OCI-M1 (cell line): Measurements from ENCODE around the gene TRPC1.
"Not testable (repeated sequence)": the region's sequence is repeated elsewhere in the genome, so short reads cannot be mapped to it uniquely, and the experiment has no call there.

Source experiments
- DNase-seq: peaks from one replicate; lab custom pipeline; 2025; lab: John Stamatoyannopoulos, UW

Gene TRPC1

DNA sequence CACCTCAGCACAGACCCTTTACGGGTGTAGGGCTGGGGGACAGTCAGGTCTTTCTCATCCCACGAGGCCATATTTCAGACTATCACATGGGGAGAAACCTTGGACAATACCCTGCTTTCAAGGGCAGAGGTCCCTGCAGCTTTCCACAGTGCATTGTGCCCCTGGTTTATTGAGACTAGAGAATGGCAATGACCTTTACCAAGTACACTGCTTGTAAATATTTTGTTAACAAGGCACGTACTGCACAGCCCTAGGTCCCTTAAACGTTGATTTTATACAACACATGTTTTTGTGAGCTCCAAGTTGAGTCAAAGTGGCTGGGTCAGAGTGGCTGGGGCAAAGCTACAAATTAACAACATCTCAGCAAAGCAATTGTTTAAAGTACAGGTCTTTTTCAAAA, 28.8 kb downstream of the TRPC1 start:
- DNase-seq, result not testable (repeated sequence)

- DNase-seq, result no peak
Measured at GRCh38 chr3:142754494-142754893, 30.7 kb downstream of the TRPC1 start.

- no peak for DNase-seq
Measured at GRCh38 chr3:142768338-142768737, 44.5 kb downstream of the TRPC1 start.

GRCh38 chr3:142777927-142778326, 54.1 kb downstream of the TRPC1 start:
- DNase-seq, result no peak

- peak; percentile 30 for DNase-seq
Measured at GRCh38 chr3:142778541-142778940, 54.7 kb downstream of the TRPC1 start.

GRCh38 chr3:142779591-142779990, 55.8 kb downstream of the TRPC1 start:
- DNase-seq, result no peak

DNA sequence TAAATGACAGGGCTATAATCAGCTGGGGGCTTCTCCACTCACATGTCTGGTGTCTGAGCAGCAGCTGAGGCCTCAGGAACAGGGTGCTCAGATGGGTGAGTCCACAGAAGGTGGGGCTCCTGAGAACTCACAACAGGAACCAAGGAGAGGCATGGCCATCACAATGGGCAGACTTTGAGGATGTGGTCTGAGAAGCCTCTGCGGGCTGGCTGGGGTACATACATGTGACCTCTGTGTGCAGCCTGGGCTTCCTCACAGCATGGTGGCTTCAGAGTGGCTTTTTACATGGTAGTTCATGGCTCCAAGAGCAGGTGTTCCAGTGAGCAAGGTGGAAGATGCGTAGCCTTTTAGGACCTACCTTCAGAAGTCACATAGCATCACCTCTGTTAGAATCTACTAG, 58.8 kb downstream of the TRPC1 start:
- no peak for DNase-seq

GRCh38 chr3:142784228-142784627, 60.4 kb downstream of the TRPC1 start:
- no peak for DNase-seq

DNA sequence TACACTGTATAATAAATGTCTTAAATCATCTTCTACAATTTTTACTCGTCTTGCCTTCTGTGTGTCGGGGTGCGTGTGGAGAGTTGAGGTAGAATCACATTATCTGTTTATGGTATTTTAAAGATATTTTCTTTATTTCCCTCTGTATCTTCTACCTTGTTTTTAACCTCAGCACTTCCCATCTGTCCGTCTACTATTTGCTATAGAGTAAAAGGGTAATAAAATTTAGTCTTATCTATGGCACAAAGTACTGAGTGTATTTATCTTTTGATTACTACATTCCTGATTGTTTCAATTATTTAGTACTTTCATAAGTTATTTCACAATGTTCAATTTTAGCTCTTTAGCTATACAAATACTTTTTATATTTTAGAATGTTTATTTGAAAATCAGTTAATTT, 62.2 kb downstream of the TRPC1 start:
- DNase-seq, result no peak

DNA sequence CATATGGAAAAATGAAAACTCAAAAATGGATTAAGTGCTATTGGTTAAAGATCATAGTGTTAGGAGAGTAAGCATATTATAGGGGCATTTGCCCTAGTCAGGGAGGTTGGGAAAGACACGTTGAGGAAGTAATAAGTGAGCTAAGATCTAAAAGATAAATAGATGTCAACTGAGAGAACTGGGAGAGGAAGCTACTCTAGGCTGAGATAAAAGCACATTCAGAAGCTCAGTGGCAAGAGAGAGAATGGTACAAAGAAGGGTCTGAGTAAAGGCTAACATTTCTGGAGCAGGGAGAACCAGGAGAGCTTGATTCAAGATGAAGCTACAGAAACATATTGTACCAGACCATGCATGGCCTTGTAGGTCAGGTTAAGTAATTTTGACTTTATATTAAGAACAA, 63.9 kb downstream of the TRPC1 start:
- peak; percentile 60 for DNase-seq

- no peak for DNase-seq
Measured at GRCh38 chr3:142794508-142794907, 70.7 kb downstream of the TRPC1 start.

- no peak for DNase-seq
Measured at GRCh38 chr3:142795332-142795731, 71.5 kb downstream of the TRPC1 start.

DNA sequence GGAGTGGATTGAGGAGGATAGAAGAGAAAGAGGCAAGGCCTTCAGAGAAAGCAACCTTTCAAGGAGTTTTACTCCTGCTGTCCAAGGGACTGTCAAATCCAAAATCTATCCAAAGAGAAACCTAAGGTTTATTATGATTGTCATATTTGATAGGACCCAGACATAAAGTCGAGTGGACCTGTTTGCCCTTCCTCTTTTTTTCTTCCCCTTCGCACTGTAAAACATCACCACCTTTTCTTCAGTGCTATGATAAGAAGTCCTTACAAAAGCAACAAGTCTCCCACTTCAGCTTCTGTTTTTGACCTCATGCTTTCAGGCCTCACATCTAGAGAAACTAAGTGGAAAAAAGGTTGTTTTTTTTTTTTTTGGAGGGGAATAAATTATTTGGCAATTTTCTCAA, 73.0 kb downstream of the TRPC1 start:
- peak; percentile 40 for DNase-seq

GRCh38 chr3:142801746-142802145, 77.9 kb downstream of the TRPC1 start:
- no peak for DNase-seq

DNA sequence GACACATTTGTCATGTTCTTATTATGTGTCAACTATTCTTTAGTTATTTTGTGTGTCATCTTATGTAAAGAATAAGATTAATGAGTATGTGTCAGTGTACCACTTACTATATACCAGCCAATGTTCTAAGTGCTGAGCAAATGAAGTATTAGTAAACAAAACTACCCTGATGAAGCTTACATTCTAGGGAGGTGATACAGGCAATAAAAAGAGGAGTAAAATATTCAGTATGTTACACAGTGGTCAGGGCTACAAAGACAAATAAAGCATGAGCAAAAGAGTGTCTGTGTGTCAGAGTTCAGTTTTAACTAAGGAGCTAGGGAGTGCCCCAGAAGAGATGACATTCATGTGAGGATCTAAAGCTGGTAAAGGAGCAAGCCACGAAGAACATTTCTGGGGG, 79.1 kb downstream of the TRPC1 start:
- DNase-seq, result no peak

- DNase-seq, result peak; percentile 27
Measured at GRCh38 chr3:142808103-142808917, 84.5 kb downstream of the TRPC1 start.

DNA sequence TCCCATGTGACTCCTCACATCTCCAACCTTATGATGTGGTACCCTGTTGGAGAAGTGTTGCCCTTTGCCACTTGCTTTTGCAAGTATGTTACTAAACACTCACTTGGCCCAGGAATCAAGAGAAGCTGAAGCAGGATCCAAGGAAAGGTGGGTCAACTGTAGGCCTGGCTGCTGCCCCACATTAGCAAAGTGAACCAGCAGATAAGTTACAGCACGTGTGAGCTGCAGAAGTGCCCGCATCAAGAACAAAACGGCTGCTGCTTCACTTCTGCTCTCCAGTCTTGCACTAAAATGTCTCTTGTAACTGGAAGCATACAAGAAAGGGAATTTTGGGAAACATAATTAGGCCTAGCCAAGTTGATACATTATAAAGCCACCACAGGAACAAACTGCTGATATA, 85.4 kb downstream of the TRPC1 start:
- DNase-seq, result no peak

DNA sequence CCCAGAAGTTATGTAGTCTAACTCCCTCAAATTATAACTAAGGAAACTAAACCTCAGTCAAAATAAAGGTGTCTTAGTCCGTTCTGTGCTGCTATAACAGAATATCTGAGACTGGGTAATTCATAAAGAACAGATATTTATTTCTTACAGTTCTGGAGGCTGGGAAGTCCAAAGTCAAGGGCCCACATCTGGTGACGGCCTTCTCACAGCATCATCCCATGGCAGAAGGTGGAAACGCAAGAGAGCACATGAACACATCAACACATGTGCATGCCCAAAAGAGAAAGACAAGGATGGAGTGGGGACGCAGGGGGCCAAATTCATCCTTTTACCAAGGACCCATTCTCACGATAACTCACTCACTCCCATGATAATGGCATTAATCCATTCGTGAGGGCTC, 92.0 kb downstream of the TRPC1 start:
- DNase-seq, result no peak

DNA sequence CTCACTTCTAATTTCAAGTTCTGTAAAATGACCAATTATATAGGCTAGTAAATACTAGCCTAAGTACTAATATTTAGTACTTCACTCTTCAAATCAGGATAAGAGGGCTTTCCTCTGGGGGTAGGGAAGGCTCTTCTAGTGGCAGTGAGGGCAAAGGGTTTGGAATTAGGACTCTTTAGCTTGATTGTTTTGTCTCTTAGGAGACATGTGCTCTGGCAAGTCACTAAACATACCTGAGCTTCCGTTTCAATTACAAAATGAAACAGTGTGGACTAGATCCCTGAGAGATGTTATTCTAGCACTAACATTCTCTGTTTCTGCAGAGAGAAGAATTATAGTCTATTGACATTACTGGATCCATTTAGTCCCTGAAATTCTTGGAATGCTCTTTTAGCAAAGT, 93.5 kb downstream of the TRPC1 start:
- no peak for DNase-seq

DNA sequence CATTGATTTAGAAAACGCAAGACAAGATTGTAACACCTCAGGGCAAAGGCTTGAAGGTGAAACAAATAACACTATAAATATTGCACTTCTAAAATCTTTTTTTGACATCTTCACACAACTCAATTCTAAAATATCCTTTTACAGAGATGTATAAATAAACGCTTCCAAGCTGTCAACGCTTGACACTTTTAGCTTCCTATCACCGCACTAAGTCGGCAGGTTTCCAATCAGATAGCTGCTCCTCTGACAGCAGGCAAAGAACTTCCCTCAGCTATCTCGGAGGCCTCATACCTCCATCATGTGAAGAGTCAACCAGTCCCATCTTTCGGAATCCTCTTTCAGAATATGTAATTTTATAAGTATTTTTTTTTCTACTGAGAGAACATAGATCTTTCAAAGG, 94.1 kb downstream of the TRPC1 start:
- peak; percentile 69 for DNase-seq

- DNase-seq, result no peak
Measured at GRCh38 chr3:142818651-142819050, 94.8 kb downstream of the TRPC1 start.

DNA sequence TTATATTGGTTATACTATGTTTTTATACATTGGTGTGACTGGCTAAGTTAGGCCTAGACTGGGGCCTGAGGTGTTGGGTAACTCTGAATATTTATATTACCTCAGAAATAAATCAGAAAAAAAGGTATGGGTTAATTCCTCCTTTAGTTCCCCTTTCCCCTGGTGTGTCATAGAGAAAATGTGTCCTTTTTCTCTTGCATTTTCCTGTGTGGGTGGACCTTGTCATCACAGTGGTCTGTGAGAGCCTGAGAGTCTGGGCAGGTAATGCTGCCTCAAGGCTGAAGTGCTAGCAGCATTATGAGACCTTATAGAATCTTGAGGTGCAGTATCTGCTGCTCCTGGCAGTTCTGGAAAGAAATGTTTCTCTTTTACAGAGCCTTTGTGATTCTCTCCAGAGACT, 95.3 kb downstream of the TRPC1 start:
- no peak for DNase-seq

- DNase-seq, result peak; percentile 89
Measured at GRCh38 chr3:142828703-142829305, 105.0 kb downstream of the TRPC1 start.

DNA sequence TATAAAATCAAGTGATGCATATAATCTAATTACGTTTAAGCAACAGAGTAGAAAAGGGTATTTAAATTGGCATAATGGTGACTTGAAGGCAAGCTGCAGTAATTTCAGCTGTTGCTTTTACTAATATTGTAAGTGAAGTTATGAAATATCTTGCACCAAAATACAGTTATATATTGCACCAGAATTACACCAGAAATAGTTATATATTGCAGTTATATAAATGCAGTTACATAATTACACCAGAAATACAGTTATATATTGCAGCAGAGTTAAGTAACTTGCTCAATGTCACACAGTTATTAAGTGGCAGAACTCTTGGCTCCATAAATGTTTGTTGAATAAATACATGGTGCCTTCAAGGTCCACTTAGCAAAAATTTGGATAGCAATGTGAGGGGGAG, 113.7 kb downstream of the TRPC1 start:
- DNase-seq, result no peak
